Adrenal gland (tissue), 19 donors: ENCODE measurements around the gene ST7. TPM values are rescaled to one million over a fixed set of nuclear protein-coding genes. Genes with fewer than 3 reads are reported as not detected.

Experiments used
- DNase-seq, 7 donors: peaks; one replicate each; pipeline ENCODE4 v3.0.0-alpha.2; 2019 to 2020
- H3K27ac ChIP-seq, 5 donors: fragments of 200-600 bp; sonication (generic) in 4 of 5; 1 replicate in 3 of 5; 2 replicates in 2 of 5; pipeline versions ENCODE4 v1.5.1 to v1.8.0; 2016 to 2020; ENCODE audit warnings: mild to moderate bottlenecking in 1 of 5
- H3K27me3 ChIP-seq: fragments of 200-600 bp; 2 replicates; pipeline ENCODE4 v1.8.0; 2021
- H3K36me3 ChIP-seq, 2 donors: fragments of 200-600 bp; replicated peaks in 1 of 2; 1 replicate in 1 of 2; 2 replicates in 1 of 2; pipeline versions ENCODE4 v1.5.1 to v1.8.0; 2018 to 2022
- H3K4me1 ChIP-seq, 2 donors: fragments of 200-600 bp; replicated peaks in 1 of 2; 1 replicate in 1 of 2; 2 replicates in 1 of 2; pipeline versions ENCODE4 v1.5.1 to v1.8.0; 2018 to 2021
- H3K4me3 ChIP-seq, 4 donors: fragments of 200-600 bp; sonication (generic) in 3 of 4; one replicate each; pipeline ENCODE4 v1.5.1; 2016 to 2018
- H3K9me3 ChIP-seq, 3 donors: fragments of 200-600 bp; sonication (generic) in 1 of 3; replicated peaks in 1 of 3; 1 replicate in 2 of 3; 2 replicates in 1 of 3; pipeline versions ENCODE4 v1.5.1 to v1.8.0; 2016 to 2021
- POLR2A ChIP-seq, 2 donors: fragments of 450-650 bp; IDR thresholded peaks; one replicate each; pipeline ENCODE4 v1.6.1; 2017; ENCODE audit warnings: antibody characterized with exemption in 2 of 2, mild to moderate bottlenecking in 2 of 2, moderate library complexity in 1 of 2
- WGBS, 4 donors: extraction: QIAGEN DNeasy Blood & Tissue Kit in 2 of 4; methylation state at CpG; one replicate each; pipeline versions ENCODE4 v1.1.5 to v1.1.7; 2013 to 2017; 5-methylcytosine and 5-hydroxymethylcytosine counted together
- intact Hi-C, 2 donors: fragments of 100-400 bp; cut with DNase I; formaldehyde crosslinking; loops; one replicate each; pipeline versions ENCODE4 v1.14.1 to v1.15.0; 2022 to 2023
- long read RNA-seq, 10 donors: library from polyadenylated mRNA in 3 of 10; unstranded in 2 of 10; stranded (forward) in 1 of 10; transcript quantifications; one replicate each; pipeline ENCODE4 v2.0.0 and lab custom pipeline, GENCODE V29; 2021 to 2026
- polyA plus RNA-seq, 3 donors: library from polyadenylated mRNA; stranded (reverse); fragments of 200-250 nt in 2 of 3; fragments of 350-450 nt in 1 of 3; fragmentation: Illumina TruSeq in 1 of 3; extraction: RNeasy Lipid Tissue Mini Kit (QIAGEN cat#74804) in 1 of 3; gene quantifications; one replicate each; pipeline ENCODE4 v1.2.3, GENCODE V29; 2013 to 2014
- total RNA-seq, 9 donors: library from RNA; depleted of rRNA in 4 of 9; stranded (reverse); fragments of >200 nt in 4 of 9; fragments of 120-200 nt in 1 of 9; fragmentation: NEBNext Ultra II Directional in 1 of 9; extraction: Animal tissue kit (Norgen Biotek cat#: 25700) in 1 of 9; gene quantifications; one replicate each; pipeline versions ENCODE4 v1.1.0 to v1.2.4, GENCODE V29; 2013 to 2023
- TF ChIP-seq, protein P1 (sequence below), 6 experiments: fragments of 450-650 bp in 4 of 6; fragments of 200-600 bp in 2 of 6; sonication (generic) in 1 of 6; IDR thresholded peaks; 1 replicate in 5 of 6; 2 replicates in 1 of 6; pipeline versions ENCODE4 v1.5.1 to v1.8.0; 2016 to 2021; ENCODE audit warnings: antibody characterized with exemption in 6 of 6, mild to moderate bottlenecking in 2 of 6, moderate library complexity in 1 of 6
- donor health status: healthy with polysubstance abuse.
- donor health status: Bipolar disorder and iron deficiency.
- donor health status: DM: yes; HTN: yes; CAD: no.
- donor health status: DM: no; HTN: no; CAD: no.
- donor health status: DM: no; HTN: no; CAD: no.
- donor health status: DM: yes; HTN: yes; CAD: no.

Gene ST7
- total RNA-seq (10 to 100 TPM; 30.0 to 69.9 (median 33.6) TPM), polyA plus RNA-seq (10 to 100 TPM; 15.7 to 58.6 (median 19.5) TPM)
- long read RNA-seq, donor 1, transcript ST7-208 (15 exons, 2,110 nt) = major isoform, 5 of 15 reads
- long read RNA-seq, donor 1, partial matches to known transcripts = 5 of 15 reads
- long read RNA-seq, donor 1, other reads (novel, unspliced or antisense) = 0 of 15 reads
- long read RNA-seq, donor 2, partial matches to known transcripts = 0 of 2 reads
- long read RNA-seq, donor 2, other reads (novel, unspliced or antisense) = 0 of 2 reads
- long read RNA-seq, donor 3, partial matches to known transcripts = 0 of 5 reads
- long read RNA-seq, donor 3, other reads (novel, unspliced or antisense) = 0 of 5 reads
- long read RNA-seq, donor 4, transcript ST7-208 (15 exons, 2,110 nt) = major isoform, 11 of 20 reads
- long read RNA-seq, donor 4, partial matches to known transcripts = 4 of 20 reads
- long read RNA-seq, donor 4, other reads (novel, unspliced or antisense) = 1 of 20 reads
- long read RNA-seq, donor 5, transcript ST7-202 (16 exons, 2,142 nt) = minor isoform, 10 of 55 reads
- long read RNA-seq, donor 5, transcript ST7-208 (15 exons, 2,110 nt) = major isoform, 19 of 55 reads
- long read RNA-seq, donor 5, partial matches to known transcripts = 7 of 55 reads
- long read RNA-seq, donor 5, other reads (novel, unspliced or antisense) = 13 of 55 reads
- long read RNA-seq, donor 6, transcript ST7-208 (15 exons, 2,110 nt) = major isoform, 6 of 16 reads
- long read RNA-seq, donor 6, partial matches to known transcripts = 5 of 16 reads
- long read RNA-seq, donor 6, other reads (novel, unspliced or antisense) = 3 of 16 reads
- long read RNA-seq, donor 7, partial matches to known transcripts = 0 of 1 reads
- long read RNA-seq, donor 7, other reads (novel, unspliced or antisense) = 0 of 1 reads
- long read RNA-seq, donor 8, transcript ST7-202 (16 exons, 2,142 nt) = major isoform, 5 of 10 reads
- long read RNA-seq, donor 8, partial matches to known transcripts = 0 of 10 reads
- long read RNA-seq, donor 8, other reads (novel, unspliced or antisense) = 0 of 10 reads
- long read RNA-seq, donor 9, partial matches to known transcripts = 0 of 6 reads
- long read RNA-seq, donor 9, other reads (novel, unspliced or antisense) = 0 of 6 reads
- long read RNA-seq, donor 10, partial matches to known transcripts = 0 of 3 reads
- long read RNA-seq, donor 10, other reads (novel, unspliced or antisense) = 0 of 3 reads

- peaks cover 4 to 28% of the 10 kb centered on the region in 2 donors for H3K4me1 ChIP-seq
These were observed at the start of gene ST7 for GRCh38 chr7:116953372-116953905. Gene ST7, plus strand, starts transcription at chr7:116953501. Its CDS starts 40 bp downstream, at chr7:116953541.

DNA sequence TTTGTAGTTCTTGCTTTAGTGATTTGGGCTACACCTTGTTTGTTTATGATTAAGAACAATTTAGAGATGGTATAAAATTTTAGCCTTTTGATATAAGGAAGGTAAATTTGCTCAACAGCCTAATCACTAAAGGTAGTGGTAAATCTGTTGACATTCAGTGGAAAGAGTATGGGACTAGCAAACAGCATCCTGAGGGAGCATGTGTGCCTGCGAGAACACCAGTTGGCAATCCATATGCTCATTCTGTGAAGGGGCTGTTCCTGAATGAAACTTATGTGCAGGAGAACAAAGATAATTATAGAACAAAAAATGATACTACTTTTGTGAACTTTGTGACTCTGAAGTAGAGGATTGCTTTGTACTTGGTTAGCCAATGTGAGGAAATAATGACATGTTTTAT, 46.9 kb upstream of the ST7 start:
- Histone ChIP-seq H3K27ac (no peak overlapping the region), H3K4me1 (no peaks in the 10 kb centered on the region), H3K4me3 (no peak overlapping the region), H3K27me3 (no peaks in the 10 kb centered on the region), H3K9me3 (peaks cover 0 to 14% (median 0%) of the 10 kb centered on the region in 3 donors), H3K36me3 (peaks cover 0 to 27% of the 10 kb centered on the region in 2 donors)
- 94 to 100% (median 98%) methylated on average over 1 of the region's 1 CpG for WGBS, 4 donors
- TF ChIP-seq, protein P1, sequence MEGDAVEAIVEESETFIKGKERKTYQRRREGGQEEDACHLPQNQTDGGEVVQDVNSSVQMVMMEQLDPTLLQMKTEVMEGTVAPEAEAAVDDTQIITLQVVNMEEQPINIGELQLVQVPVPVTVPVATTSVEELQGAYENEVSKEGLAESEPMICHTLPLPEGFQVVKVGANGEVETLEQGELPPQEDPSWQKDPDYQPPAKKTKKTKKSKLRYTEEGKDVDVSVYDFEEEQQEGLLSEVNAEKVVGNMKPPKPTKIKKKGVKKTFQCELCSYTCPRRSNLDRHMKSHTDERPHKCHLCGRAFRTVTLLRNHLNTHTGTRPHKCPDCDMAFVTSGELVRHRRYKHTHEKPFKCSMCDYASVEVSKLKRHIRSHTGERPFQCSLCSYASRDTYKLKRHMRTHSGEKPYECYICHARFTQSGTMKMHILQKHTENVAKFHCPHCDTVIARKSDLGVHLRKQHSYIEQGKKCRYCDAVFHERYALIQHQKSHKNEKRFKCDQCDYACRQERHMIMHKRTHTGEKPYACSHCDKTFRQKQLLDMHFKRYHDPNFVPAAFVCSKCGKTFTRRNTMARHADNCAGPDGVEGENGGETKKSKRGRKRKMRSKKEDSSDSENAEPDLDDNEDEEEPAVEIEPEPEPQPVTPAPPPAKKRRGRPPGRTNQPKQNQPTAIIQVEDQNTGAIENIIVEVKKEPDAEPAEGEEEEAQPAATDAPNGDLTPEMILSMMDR (IDR thresholded peaks at IDR 0.05) = no peak
- no peak for TF ChIP-seq POLR2A (IDR thresholded peaks at IDR 0.05)
- intact Hi-C loops = no loop called here
- DNase-seq = no peak

More at GRCh38 chr7:116953372-116953905, at the start of gene ST7:
- H3K4me3 ChIP-seq = peak within 1 kb of the TSS; percentile 72 to 99 (median 85)
- peak within 1 kb of the TSS; percentile 84 to 100 (median 99) for H3K27ac ChIP-seq
- intact Hi-C loops = no loop called here
- no peaks in the 10 kb centered on the region for H3K9me3 ChIP-seq
- H3K27me3 ChIP-seq = no peaks in the 10 kb centered on the region
- WGBS, 4 donors = 0% methylated on average over 34 to 77 of the region's 77 CpGs; no CpG with 5 or more reads in 1 of the 4 donors
- DNase-seq = peak in 6 of 7 donors; percentile 64 to 83 (median 75)
- no peaks in the 10 kb centered on the region for H3K36me3 ChIP-seq
- peak in 1 of 2 donors; percentile 74 for TF ChIP-seq POLR2A (IDR thresholded peaks at IDR 0.05)
- TF ChIP-seq, protein P1 (IDR thresholded peaks at IDR 0.05) = no peak

- Histone ChIP-seq H3K27ac (no peak overlapping the region), H3K27me3 (no peaks in the 10 kb centered on the region), H3K4me3 (no peak overlapping the region), H3K4me1 (no peaks in the 10 kb centered on the region), H3K36me3 (peaks cover 0 to 33% of the 10 kb centered on the region in 2 donors), H3K9me3 (peaks cover 0 to 14% (median 0%) of the 10 kb centered on the region in 3 donors)
- intact Hi-C loops = no loop called here
- TF ChIP-seq, protein P1 (IDR thresholded peaks at IDR 0.05) = no peak
- no peak for TF ChIP-seq POLR2A (IDR thresholded peaks at IDR 0.05)
- no peak for DNase-seq
- 96 to 99% (median 98%) methylated on average over 6 of the region's 6 CpGs for WGBS, 4 donors
These were observed 42.9 kb upstream of the ST7 start for GRCh38 chr7:116910383-116910782.
